H1 (cell line): ENCODE measurements around the gene TRAPPC2. TPM values are rescaled to one million over a fixed set of nuclear protein-coding genes. Genes with fewer than 3 reads are reported as not detected.

Experiments
- CTCF ChIA-PET: fragments of 300-600 bp; sonication (Branson Sonifier 250); formaldehyde crosslinking; loops from one replicate; lab custom pipeline; 2021; ENCODE audit not compliant: partially characterized antibody; lab: Charles Lee
- POLR2A ChIA-PET: fragments of 300-600 bp; sonication (Branson Sonifier 250); formaldehyde crosslinking; loops from one replicate; lab custom pipeline; 2021; ENCODE audit warnings: inconsistent platforms; ENCODE audit not compliant: partially characterized antibody; lab: Charles Lee
- DNase-seq, 2 experiments: peaks; one replicate each; pipeline versions ENCODE4 v3.0.0 to v3.0.0-alpha.2; 2010 to 2022; ENCODE audit warnings: low spot score in 2 of 2, low read depth in 1 of 2, mixed read lengths in 1 of 2
- FAIRE-seq: peaks from 2 replicates; lab custom pipeline; 2011; peaks lifted over from hg19 to GRCh38; lab: Jason Lieb, UNC
- H2AFZ ChIP-seq: 2 replicates; pipeline ENCODE4 v1.8.1; 2012; ENCODE audit warnings: low read length, inconsistent platforms
- H2AK5ac ChIP-seq: 2 replicates; pipeline ENCODE4 v1.6.1; 2013; ENCODE audit warnings: low read depth, low read length
- H2BK120ac ChIP-seq: replicated peaks from 2 replicates; pipeline ENCODE3; 2013; ENCODE audit warnings: low read depth, low read length, inconsistent platforms
- H2BK12ac ChIP-seq: 2 replicates; pipeline ENCODE4 v1.6.1; 2013; ENCODE audit warnings: low read depth, low read length
- H2BK15ac ChIP-seq: 2 replicates; pipeline ENCODE4 v1.6.1; 2013; ENCODE audit warnings: low read length
- H2BK20ac ChIP-seq: 2 replicates; pipeline ENCODE4 v1.6.1; 2013; ENCODE audit warnings: low read length
- H2BK5ac ChIP-seq: 2 replicates; pipeline ENCODE4 v1.6.1; 2013; ENCODE audit warnings: low read depth, low read length
- H3K14ac ChIP-seq: 2 replicates; pipeline ENCODE4 v1.6.1; 2013; ENCODE audit warnings: inconsistent platforms; ENCODE audit not compliant: insufficient read length
- H3K18ac ChIP-seq: 2 replicates; pipeline ENCODE4 v1.6.1; 2013; ENCODE audit warnings: low read length; ENCODE audit errors: extremely low read depth
- H3K23ac ChIP-seq: 2 replicates; pipeline ENCODE4 v1.6.1; 2013; ENCODE audit warnings: inconsistent platforms; ENCODE audit not compliant: insufficient read length
- H3K23me2 ChIP-seq: 2 replicates; pipeline ENCODE4 v1.6.1; 2013; ENCODE audit warnings: low read depth, low read length
- H3K27ac ChIP-seq: 2 replicates; pipeline ENCODE4 v1.6.1; 2011; ENCODE audit warnings: low read depth, low read length, inconsistent platforms
- H3K27me3 ChIP-seq, 4 experiments: replicated peaks in 1 of 4; 1 replicate in 1 of 4; 2 replicates in 3 of 4; pipeline versions ENCODE4 v1.6.1 to v1.8.1; 2011 to 2013; ENCODE audit warnings: low read length in 3 of 4, mild to moderate bottlenecking in 3 of 4, inconsistent platforms in 2 of 4, mixed read lengths in 2 of 4, moderate library complexity in 1 of 4; ENCODE audit not compliant: control insufficient read depth in 3 of 4, insufficient read depth in 3 of 4; ENCODE audit errors: extremely low read depth in 1 of 4
- H3K36me3 ChIP-seq, 4 experiments: 2 replicates each; pipeline versions ENCODE4 v1.6.1 to v1.8.1; 2011 to 2013; ENCODE audit warnings: mild to moderate bottlenecking in 4 of 4, low read length in 3 of 4, moderate library complexity in 2 of 4, control low read depth in 1 of 4, inconsistent platforms in 1 of 4; ENCODE audit not compliant: insufficient read depth in 4 of 4, control insufficient read depth in 2 of 4
- H3K4ac ChIP-seq: replicated peaks from 2 replicates; pipeline ENCODE3; 2013; ENCODE audit warnings: low read length, low read depth, mixed read lengths, inconsistent platforms; ENCODE audit not compliant: insufficient read length
- H3K4me1 ChIP-seq, 4 experiments: replicated peaks in 1 of 4; 1 replicate in 1 of 4; 2 replicates in 3 of 4; pipeline versions ENCODE4 v1.6.1 to v1.8.1; 2011 to 2013; ENCODE audit warnings: low read length in 3 of 4, inconsistent platforms in 2 of 4, mixed read lengths in 1 of 4; ENCODE audit not compliant: insufficient read depth in 4 of 4, control insufficient read depth in 3 of 4
- H3K4me2 ChIP-seq, 2 experiments: 2 replicates each; pipeline versions ENCODE4 v1.6.1 to v1.8.1; 2011 to 2013; ENCODE audit warnings: low read depth in 2 of 2, low read length in 2 of 2, control low read depth in 1 of 2, inconsistent platforms in 1 of 2, mild to moderate bottlenecking in 1 of 2; ENCODE audit not compliant: insufficient read depth in 1 of 2
- H3K4me3 ChIP-seq, 4 experiments: fragments of 200-600, 300-600 bp in 1 of 4; sonication (generic), shearing (Covaris generic), sonication (Bioruptor Twin) in 1 of 4; 2 replicates each; pipeline versions ENCODE4 v1.5.1 to v1.8.1; 2011 to 2016; ENCODE audit warnings: low read length in 4 of 4, low read depth in 3 of 4, control low read depth in 2 of 4, inconsistent platforms in 2 of 4, mild to moderate bottlenecking in 2 of 4, mixed read lengths in 1 of 4, moderate library complexity in 1 of 4; ENCODE audit not compliant: insufficient read depth in 2 of 4; ENCODE audit errors: extremely low read depth in 1 of 4
- H3K56ac ChIP-seq: replicated peaks from 2 replicates; pipeline ENCODE3; 2013; ENCODE audit warnings: low read depth, mild to moderate bottlenecking, mixed read lengths, low read length, inconsistent platforms; ENCODE audit not compliant: insufficient read length
- H3K79me1 ChIP-seq: 2 replicates; pipeline ENCODE4 v1.6.1; 2013; ENCODE audit warnings: low read depth, low read length, control low read depth
- H3K79me2 ChIP-seq, 2 experiments: 2 replicates each; pipeline versions ENCODE4 v1.6.1 to v1.8.1; 2012 to 2013; ENCODE audit warnings: low read length in 2 of 2, mild to moderate bottlenecking in 2 of 2, inconsistent platforms in 1 of 2; ENCODE audit not compliant: insufficient read depth in 2 of 2, control insufficient read depth in 1 of 2
- H3K9ac ChIP-seq, 4 experiments: replicated peaks in 1 of 4; 1 replicate in 1 of 4; 2 replicates in 3 of 4; pipeline versions ENCODE4 v1.6.1 to v1.8.1; 2011 to 2013; ENCODE audit warnings: low read depth in 3 of 4, low read length in 3 of 4, control low read depth in 2 of 4, mild to moderate bottlenecking in 2 of 4, moderate library complexity in 2 of 4, inconsistent platforms in 1 of 4; ENCODE audit errors: extremely low read depth in 1 of 4
- H3K9me3 ChIP-seq, 2 experiments: 2 replicates each; pipeline versions ENCODE4 v1.6.1 to v1.8.1; 2012 to 2013; ENCODE audit warnings: mild to moderate bottlenecking in 2 of 2, moderate library complexity in 2 of 2, control low read depth in 1 of 2, inconsistent platforms in 1 of 2, low read depth in 1 of 2, low read length in 1 of 2, mixed read lengths in 1 of 2; ENCODE audit not compliant: insufficient read depth in 2 of 2
- H4K20me1 ChIP-seq, 2 experiments: replicated peaks in 1 of 2; 2 replicates each; pipeline versions ENCODE3 to v1.8.1; 2011 to 2013; ENCODE audit warnings: inconsistent platforms in 2 of 2, low read length in 2 of 2, mild to moderate bottlenecking in 1 of 2; ENCODE audit not compliant: insufficient read depth in 2 of 2, control insufficient read depth in 1 of 2
- H4K5ac ChIP-seq: 2 replicates; pipeline ENCODE4 v1.6.1; 2013; ENCODE audit warnings: low read length, low read depth, mixed read lengths, inconsistent platforms; ENCODE audit not compliant: insufficient read length
- H4K8ac ChIP-seq: 2 replicates; pipeline ENCODE4 v1.8.0; 2013; ENCODE audit warnings: mild to moderate bottlenecking, moderate library complexity, low read length, inconsistent platforms; ENCODE audit not compliant: insufficient read depth; ENCODE audit errors: extremely low read depth
- H4K91ac ChIP-seq: replicated peaks from 2 replicates; pipeline ENCODE3; 2013; ENCODE audit warnings: low read length, mixed read lengths, inconsistent platforms; ENCODE audit not compliant: insufficient read length
- CBX5 ChIP-seq: fragments of 300-800, 300-1000 bp; sonication (generic); IDR thresholded peaks from 2 replicates; pipeline ENCODE4 v1.7.1; 2016; ENCODE audit warnings: antibody characterized with exemption, low read length, low read depth
- CEBPB ChIP-seq: IDR thresholded peaks from 2 replicates; pipeline ENCODE4 v1.6.1; 2012; ENCODE audit warnings: low read depth, low read length
- CHD2 ChIP-seq: IDR thresholded peaks from 2 replicates; pipeline ENCODE4 v1.6.1; 2012; ENCODE audit warnings: low read length, improper control_type of control experiment
- CREB1 ChIP-seq: IDR thresholded peaks from 2 replicates; pipeline ENCODE4 v1.6.1; 2012; ENCODE audit warnings: inconsistent platforms
- EGR1 ChIP-seq: IDR thresholded peaks from 2 replicates; pipeline ENCODE4 v1.6.1; 2011; ENCODE audit warnings: low read depth, low read length, borderline replicate concordance
- HDAC6 ChIP-seq: IDR thresholded peaks from one replicate; pipeline ENCODE4 v1.7.1; 2012; ENCODE audit warnings: low read depth, mild to moderate bottlenecking, inconsistent platforms, low read length, moderate library complexity
- KDM1A ChIP-seq: fragments of 200-600, 300-600 bp; sonication (generic); IDR thresholded peaks from 2 replicates; pipeline ENCODE4 v1.7.1; 2016; ENCODE audit warnings: mild to moderate bottlenecking, low read length, borderline replicate concordance
- NANOG ChIP-seq: IDR thresholded peaks from 2 replicates; pipeline ENCODE4 v1.6.1; 2011; ENCODE audit warnings: low read length, low read depth, mild to moderate bottlenecking, inconsistent platforms; ENCODE audit not compliant: insufficient read depth, poor library complexity, severe bottlenecking
- POLR2AphosphoS5 ChIP-seq: IDR thresholded peaks from 2 replicates; pipeline ENCODE4 v1.6.1; 2011; ENCODE audit warnings: low read depth, low read length
- POU5F1 ChIP-seq: IDR thresholded peaks from 2 replicates; pipeline ENCODE4 v1.6.1; 2011; ENCODE audit warnings: low read depth, mild to moderate bottlenecking, low read length, moderate library complexity
- RFX5 ChIP-seq: IDR thresholded peaks from 2 replicates; pipeline ENCODE4 v1.6.1; 2011; ENCODE audit warnings: low read depth, low read length, improper control_type of control experiment, borderline replicate concordance
- SP1 ChIP-seq: IDR thresholded peaks from 2 replicates; pipeline ENCODE4 v1.6.1; 2011; ENCODE audit warnings: low read depth, low read length
- SRF ChIP-seq: IDR thresholded peaks from 2 replicates; pipeline ENCODE4 v1.6.1; 2011; ENCODE audit warnings: mild to moderate bottlenecking, low read depth, low read length, moderate library complexity
- TEAD4 ChIP-seq: IDR thresholded peaks from 2 replicates; pipeline ENCODE4 v1.6.1; 2012; ENCODE audit warnings: low read depth, low read length, inconsistent platforms, mixed read lengths
- WGBS, 2 experiments: shearing (Covaris generic) in 1 of 2; methylation state at CpG; one replicate each; pipeline versions ENCODE4 v1.1.6 to v1.1.7; 2013 to 2015; ENCODE audit warnings: low lambda C conversion rate in 2 of 2, mixed read lengths in 2 of 2, inconsistent platforms in 1 of 2, low coverage in 1 of 2, missing lambda C conversion rate in 1 of 2; ENCODE audit not compliant: insufficient replicate concordance in 2 of 2, insufficient coverage in 1 of 2, insufficient read length in 1 of 2; ENCODE audit errors: extremely low coverage in 1 of 2, missing lambda C conversion rate in 1 of 2; 5-methylcytosine and 5-hydroxymethylcytosine counted together
- polyA plus RNA-seq, 7 experiments: library from polyadenylated mRNA; depleted of rRNA in 3 of 7; stranded (reverse) in 5 of 7; unstranded in 2 of 7; fragments of >200 nt in 5 of 7; fragments of 200-250 nt in 2 of 7; gene quantifications; 1 replicate in 5 of 7; 2 replicates in 1 of 7; 4 replicates in 1 of 7; pipeline versions ENCODE4 v1.2.1 to v1.2.3, GENCODE V29; 2011 to 2013; ENCODE audit warnings: missing spikeins in 2 of 7, mixed read lengths in 2 of 7
- total RNA-seq: library from RNA; stranded (reverse); fragmentation: NEBNext Ultra II Directional; extraction: Animal tissue kit (Norgen Biotek cat#: 25700); gene quantifications from 2 replicates; pipeline ENCODE4 v1.2.1, GENCODE V29; 2021
- TF ChIP-seq, protein P1 (sequence below): IDR thresholded peaks from 2 replicates; pipeline ENCODE4 v1.6.1; 2012; ENCODE audit warnings: inconsistent platforms

TRAPPC2 gene
- total and polyA plus RNA-seq, 2 of the 8 experiments (the other 6 are each of a cell fraction or from before 2014, with no cell fraction given), result 6.7 to 10.8 TPM

GRCh38 chrX:13666836-13667235 lies 67.6 kb downstream of the TRAPPC2 start:
- Histone ChIP-seq H2BK15ac (no peak overlapping the region), H3K23me2 (no peaks in the 10 kb centered on the region), H4K20me1 (no peaks in the 10 kb centered on the region), H4K5ac (no peak overlapping the region), H2BK5ac (no peak overlapping the region), H3K36me3 (peaks cover 0 to 3% (median 0%) of the 10 kb centered on the region in 4 experiments; a peak in 4 of 8 replicates), H3K56ac (no peak overlapping the region), H3K23ac (no peak overlapping the region), H2BK20ac (no peak overlapping the region), H2BK12ac (no peak overlapping the region), H3K27ac (no peak overlapping the region), H3K9me3 (no peaks in the 10 kb centered on the region), H3K4ac (no peak overlapping the region), H3K18ac (no peak overlapping the region), H2AK5ac (no peak overlapping the region), H4K8ac (no peak overlapping the region), H3K27me3 (no peaks in the 10 kb centered on the region), H3K4me2 (no peak overlapping the region), H3K79me2 (no peaks in the 10 kb centered on the region), H3K79me1 (no peaks in the 10 kb centered on the region), H2BK120ac (no peak overlapping the region), H3K4me3 (no peak overlapping the region), H3K9ac (no peak overlapping the region), H3K14ac (no peak overlapping the region), H4K91ac (no peak overlapping the region), H2AFZ (no peak overlapping the region), H3K4me1 (no peaks in the 10 kb centered on the region)
- TF ChIP-seq KDM1A (no peak), EGR1 (no peak), SP1 (no peak), CBX5 (no peak), NANOG (no peak), CHD2 (no peak), CEBPB (no peak), RFX5 (no peak), CREB1 (no peak), TEAD4 (no peak), POLR2AphosphoS5 (no peak), SRF (no peak), HDAC6 (no peak), POU5F1 (no peak)
- TF ChIP-seq, protein P1, sequence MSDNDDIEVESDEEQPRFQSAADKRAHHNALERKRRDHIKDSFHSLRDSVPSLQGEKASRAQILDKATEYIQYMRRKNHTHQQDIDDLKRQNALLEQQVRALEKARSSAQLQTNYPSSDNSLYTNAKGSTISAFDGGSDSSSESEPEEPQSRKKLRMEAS, result no peak
- ChIA-PET CTCF (no interaction called here), POLR2A (no interaction called here)
- 100% methylated on average over 2 of the region's 3 CpGs; no CpG with 5 or more reads in 1 of the 2 experiments for WGBS, 2 experiments
- FAIRE-seq (no peak), DNase-seq (no peak)
